Activated T-helper 1 cell treated with anti-CD3 and anti-CD28 coated beads, Interleukin-12 subunit alpha, Interleukin-12 subunit beta, Interleukin-2, Interleukin-4 antibody, amounts not matched to agents 30 ng/mL and 10 ng/mL and 1 ng/mL, durations not matched to agents 14 hours and 24 hours and 36 hours (primary cell): Measurements from ENCODE around the gene CSMD2. TPM values are rescaled to one million over a fixed set of nuclear protein-coding genes. Genes with fewer than 3 reads are reported as not detected.
"Not testable (repeated sequence)": the region's sequence is repeated elsewhere in the genome, so short reads cannot be mapped to it uniquely, and the experiment has no call there.

Experiments
- DNase-seq: peaks from one replicate; pipeline ENCODE4 v3.0.0; 2021; ENCODE audit warnings: low spot score
- H3K27ac Mint-ChIP-seq: one replicate; pipeline ENCODE4 v1.8.0; 2021; ENCODE audit warnings: mild to moderate bottlenecking, mixed read lengths
- H3K27me3 Mint-ChIP-seq: one replicate; pipeline ENCODE4 v1.8.0; 2022; ENCODE audit warnings: mild to moderate bottlenecking, moderate library complexity, mixed read lengths; ENCODE audit not compliant: insufficient read depth
- H3K36me3 Mint-ChIP-seq: one replicate; pipeline ENCODE4 v1.8.0; 2021; ENCODE audit warnings: low read depth, mixed read lengths
- H3K4me1 Mint-ChIP-seq: one replicate; pipeline ENCODE4 v1.8.0; 2021; ENCODE audit warnings: low read depth, mixed read lengths
- H3K4me3 Mint-ChIP-seq: one replicate; pipeline ENCODE4 v1.8.0; 2021; ENCODE audit warnings: mild to moderate bottlenecking, moderate library complexity, mixed read lengths
- H3K9me3 Mint-ChIP-seq: one replicate; pipeline ENCODE4 v1.8.0; 2021; ENCODE audit warnings: mixed read lengths
- intact Hi-C: fragments of 100-400 bp; cut with micrococcal nuclease; formaldehyde crosslinking; loops from one replicate; pipeline ENCODE4 v1.15.1; 2024
- total RNA-seq: library from RNA; stranded (reverse); gene quantifications from 2 replicates; pipeline ENCODE4 v1.2.3, GENCODE V29; 2022

The CSMD2 gene
- not detected in 2 replicates for total RNA-seq

DNA sequence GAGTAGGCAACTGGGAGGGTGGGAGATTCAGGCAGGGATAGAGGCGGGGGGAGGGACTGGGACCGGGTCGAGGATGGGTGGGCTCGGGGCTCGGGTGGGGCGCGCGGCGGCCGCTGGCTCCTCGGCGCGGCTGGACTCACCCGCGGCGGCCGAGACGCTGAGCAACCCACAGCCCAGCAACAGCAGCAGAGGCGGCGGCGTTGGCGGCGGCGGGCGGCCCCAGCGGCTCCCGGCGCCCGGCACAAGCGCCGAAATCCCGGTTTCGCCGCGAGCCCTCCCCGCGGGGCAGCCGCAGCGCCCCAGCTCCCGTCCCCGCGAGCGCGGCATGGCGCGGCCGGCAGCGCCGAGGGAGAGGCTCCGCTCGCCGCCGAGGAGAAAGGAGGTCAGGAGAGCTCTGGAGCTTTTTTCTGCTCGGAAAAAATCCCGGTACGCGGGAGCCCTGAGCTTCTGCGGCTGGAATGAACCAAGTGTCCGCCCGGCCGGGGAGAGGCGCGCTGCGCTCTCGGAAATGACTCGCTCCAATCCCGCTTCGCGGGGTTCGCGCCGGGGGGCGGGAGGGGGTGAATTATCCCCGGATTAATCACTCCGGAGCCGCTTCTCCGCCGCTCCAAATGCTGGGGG, at the start of gene CSMD2:
Gene CSMD2, minus strand, starts transcription at position 460 of the 621 bp plus-strand sequence. Its CDS starts 133 bp downstream, at position 327.
- H3K4me1 Mint-ChIP-seq: peaks cover 10% of the 10 kb centered on the region
- H3K27me3 Mint-ChIP-seq: peaks cover 64% of the 10 kb centered on the region
- intact Hi-C loops: no loop called here
- no peak within 1 kb of the TSS for H3K4me3 Mint-ChIP-seq
- no peaks in the 10 kb centered on the region for H3K36me3 Mint-ChIP-seq
- H3K9me3 Mint-ChIP-seq: no peaks in the 10 kb centered on the region
- H3K27ac Mint-ChIP-seq: peak within 1 kb of the TSS; percentile 53
- no peak for DNase-seq

GRCh38 chr1:34213956-34214355, 48.9 kb upstream of the CSMD2 start:
- H3K9me3 Mint-ChIP-seq: no peaks in the 10 kb centered on the region
- H3K4me3 Mint-ChIP-seq: no peak overlapping the region

GRCh38 chr1:34212673-34213072, 47.6 kb upstream of the CSMD2 start:
- intact Hi-C loops: no loop called here
- H3K27ac Mint-ChIP-seq: no peak overlapping the region
- H3K4me3 Mint-ChIP-seq: no peak overlapping the region
- no peaks in the 10 kb centered on the region for H3K4me1 Mint-ChIP-seq
- H3K9me3 Mint-ChIP-seq: no peaks in the 10 kb centered on the region
- H3K27me3 Mint-ChIP-seq: no peaks in the 10 kb centered on the region
- no peak for DNase-seq
- H3K36me3 Mint-ChIP-seq: no peaks in the 10 kb centered on the region

More at GRCh38 chr1:34213956-34214355, 48.9 kb upstream of the CSMD2 start:
- intact Hi-C loops: no loop called here
- no peaks in the 10 kb centered on the region for H3K27me3 Mint-ChIP-seq
- no peaks in the 10 kb centered on the region for H3K36me3 Mint-ChIP-seq
- DNase-seq: no peak
- H3K4me1 Mint-ChIP-seq: no peaks in the 10 kb centered on the region
- H3K27ac Mint-ChIP-seq: no peak overlapping the region

DNA sequence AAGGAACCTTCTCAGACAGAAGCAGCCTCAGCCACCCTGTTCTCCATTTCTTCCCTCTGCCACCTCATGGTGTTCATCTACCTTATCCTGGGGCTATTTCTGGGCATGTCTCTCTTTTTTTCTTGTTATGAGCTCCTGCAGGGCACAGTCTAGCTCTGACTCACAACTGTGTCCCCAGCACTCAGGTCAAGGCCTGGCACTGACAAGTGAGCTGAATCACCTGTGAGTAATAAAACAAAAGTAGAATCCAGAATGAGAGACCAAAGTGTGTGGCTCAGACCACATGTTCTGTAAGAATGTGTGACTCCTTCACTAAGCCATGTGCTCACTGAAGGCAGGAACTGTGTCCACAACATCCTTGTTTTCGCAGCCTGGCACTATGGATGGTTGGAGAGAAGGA, 34.9 kb upstream of the CSMD2 start:
- no peak for DNase-seq
- Mint-ChIP-seq H3K27ac (no peak overlapping the region), H3K9me3 (no peaks in the 10 kb centered on the region), H3K27me3 (no peaks in the 10 kb centered on the region), H3K4me1 (no peaks in the 10 kb centered on the region), H3K4me3 (no peak overlapping the region), H3K36me3 (no peaks in the 10 kb centered on the region)
- intact Hi-C loops: no loop called here

GRCh38 chr1:34192621-34193020, 27.6 kb upstream of the CSMD2 start:
- Mint-ChIP-seq H3K27ac (no peak overlapping the region), H3K4me1 (no peaks in the 10 kb centered on the region), H3K9me3 (peaks cover 14% of the 10 kb centered on the region), H3K36me3 (no peaks in the 10 kb centered on the region), H3K27me3 (peaks cover 8% of the 10 kb centered on the region), H3K4me3 (no peak overlapping the region)
- no peak for DNase-seq
- intact Hi-C loops: no loop called here

- DNase-seq: no peak
- H3K36me3 Mint-ChIP-seq: no peaks in the 10 kb centered on the region
- no peak overlapping the region for H3K4me3 Mint-ChIP-seq
- no peak overlapping the region for H3K27ac Mint-ChIP-seq
- H3K27me3 Mint-ChIP-seq: peaks cover 8% of the 10 kb centered on the region
- no peaks in the 10 kb centered on the region for H3K4me1 Mint-ChIP-seq
- peaks cover 14% of the 10 kb centered on the region for H3K9me3 Mint-ChIP-seq
- intact Hi-C loops: no loop called here
Measured at GRCh38 chr1:34190692-34191091, 25.7 kb upstream of the CSMD2 start.

DNA sequence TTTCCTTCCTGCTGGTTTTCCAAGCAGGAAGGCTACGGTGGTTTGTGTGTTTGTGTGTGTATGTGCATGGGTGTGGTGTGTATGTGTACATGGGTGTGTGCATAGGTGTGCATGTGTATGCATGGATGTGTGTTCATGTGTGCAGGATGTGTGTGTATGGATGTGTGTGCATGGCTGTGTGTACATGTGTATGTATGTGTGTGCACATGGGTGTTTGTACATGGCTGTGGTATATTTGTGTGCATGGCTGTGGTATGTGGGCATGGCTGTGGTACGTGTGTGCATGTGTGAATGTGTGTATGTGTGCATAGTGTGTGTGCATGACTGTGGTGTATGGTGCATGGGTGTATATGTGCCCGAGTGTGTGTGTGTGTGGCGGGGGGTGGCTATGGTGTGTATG, 24.0 kb upstream of the CSMD2 start:
- Mint-ChIP-seq H3K4me1 (no peaks in the 10 kb centered on the region), H3K9me3 (peaks cover 14% of the 10 kb centered on the region), H3K4me3 (no peak overlapping the region), H3K27me3 (peaks cover 8% of the 10 kb centered on the region), H3K27ac (no peak overlapping the region), H3K36me3 (no peaks in the 10 kb centered on the region)
- intact Hi-C loops: no loop called here
- DNase-seq: no peak

- no peak overlapping the region for H3K27ac Mint-ChIP-seq
- H3K9me3 Mint-ChIP-seq: peaks cover 14% of the 10 kb centered on the region
- H3K4me1 Mint-ChIP-seq: no peaks in the 10 kb centered on the region
- intact Hi-C loops: no loop called here
- DNase-seq: no peak
- no peaks in the 10 kb centered on the region for H3K36me3 Mint-ChIP-seq
- H3K27me3 Mint-ChIP-seq: peaks cover 8% of the 10 kb centered on the region
- no peak overlapping the region for H3K4me3 Mint-ChIP-seq
Measured at GRCh38 chr1:34188418-34188817, 23.4 kb upstream of the CSMD2 start.

- Mint-ChIP-seq H3K27me3 (peaks cover 7% of the 10 kb centered on the region), H3K4me3 (no peak overlapping the region), H3K9me3 (peaks cover 14% of the 10 kb centered on the region), H3K4me1 (no peaks in the 10 kb centered on the region), H3K36me3 (no peaks in the 10 kb centered on the region), H3K27ac (no peak overlapping the region)
- intact Hi-C loops: no loop called here
- DNase-seq: no peak
Measured at GRCh38 chr1:34186741-34187494, 21.9 kb upstream of the CSMD2 start.

GRCh38 chr1:34183381-34183780, 18.4 kb upstream of the CSMD2 start:
- H3K4me1 Mint-ChIP-seq, H3K36me3 Mint-ChIP-seq, DNase-seq, H3K4me3 Mint-ChIP-seq, H3K9me3 Mint-ChIP-seq, H3K27ac Mint-ChIP-seq, intact Hi-C loops: not testable (repeated sequence)
- peaks cover 11% of the 10 kb centered on the region for H3K27me3 Mint-ChIP-seq

DNA sequence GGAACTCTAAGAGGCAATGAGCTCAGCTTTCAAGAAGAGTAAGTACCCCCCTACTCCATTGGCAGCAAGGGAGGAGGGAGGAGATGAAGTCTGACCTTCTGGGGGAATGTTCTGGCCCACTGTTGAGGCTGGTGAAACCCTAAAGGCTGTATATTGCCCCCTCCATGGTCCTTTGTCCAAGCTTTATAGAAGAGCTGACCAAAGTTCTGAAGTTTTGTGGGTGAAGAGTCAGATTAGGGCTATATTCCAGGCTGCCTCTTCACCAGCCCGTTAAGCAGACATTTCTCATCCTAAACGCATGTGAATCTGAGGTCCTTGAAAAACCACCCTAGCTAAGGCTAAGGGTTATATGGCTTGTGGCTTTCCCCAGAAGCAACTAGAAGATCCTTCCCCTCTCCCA, 13.0 kb upstream of the CSMD2 start:
- no peaks in the 10 kb centered on the region for H3K36me3 Mint-ChIP-seq
- peaks cover 18% of the 10 kb centered on the region for H3K27me3 Mint-ChIP-seq
- no peak for DNase-seq
- H3K9me3 Mint-ChIP-seq: no peaks in the 10 kb centered on the region
- no peaks in the 10 kb centered on the region for H3K4me1 Mint-ChIP-seq
- no peak overlapping the region for H3K4me3 Mint-ChIP-seq
- intact Hi-C loops: no loop called here
- H3K27ac Mint-ChIP-seq: no peak overlapping the region

DNA sequence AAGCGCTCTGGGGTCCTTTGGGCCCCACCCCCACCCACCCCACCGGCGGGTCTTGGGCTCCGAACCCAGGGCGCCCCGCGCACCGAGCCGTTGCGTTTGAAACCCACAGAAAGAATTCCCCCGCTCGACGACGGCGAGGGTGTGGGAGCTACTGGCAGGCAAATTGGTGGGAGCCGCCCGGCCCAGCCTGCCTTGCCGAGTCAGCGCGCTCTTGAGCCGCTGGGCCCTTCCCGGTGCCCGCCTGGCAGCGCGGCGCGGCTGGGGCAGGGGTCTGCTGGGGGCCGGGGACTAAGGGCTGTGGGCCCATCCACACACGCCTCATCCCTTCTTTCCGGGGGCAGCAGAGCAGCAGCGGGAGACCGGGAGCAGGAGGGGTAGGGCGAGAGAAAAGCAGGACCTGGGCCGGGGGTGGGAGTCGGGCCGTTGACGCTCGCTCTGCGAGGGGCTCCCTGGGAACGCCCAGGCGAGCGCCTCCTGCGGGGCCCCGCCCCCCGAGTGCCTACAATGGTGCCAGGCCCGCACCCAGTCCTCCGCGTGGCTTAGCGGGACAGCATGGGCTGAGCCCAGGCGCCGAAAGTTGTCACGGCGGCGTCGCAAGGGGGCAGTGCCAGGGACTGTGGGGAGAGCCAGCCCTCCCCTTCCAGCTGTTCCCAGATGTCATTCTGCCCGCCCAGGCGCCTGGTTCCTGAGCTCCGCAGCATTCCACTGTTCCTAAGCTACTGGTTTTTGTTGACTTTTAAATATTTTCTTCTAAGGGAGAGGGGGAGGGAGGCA, 12.0 kb upstream of the CSMD2 start, which contains the start of gene C1orf94:
Gene C1orf94, plus strand, starts transcription at position 78 of the 774 bp plus-strand sequence. CDS start 883 bp downstream, outside the sequence.
- Mint-ChIP-seq H3K4me3 (no peak within 1 kb of the TSS), H3K9me3 (no peaks in the 10 kb centered on the region), H3K27ac (no peak within 1 kb of the TSS), H3K4me1 (no peaks in the 10 kb centered on the region), H3K27me3 (peaks cover 17% of the 10 kb centered on the region), H3K36me3 (no peaks in the 10 kb centered on the region)
- intact Hi-C loops: no loop called here
- DNase-seq: no peak

DNA sequence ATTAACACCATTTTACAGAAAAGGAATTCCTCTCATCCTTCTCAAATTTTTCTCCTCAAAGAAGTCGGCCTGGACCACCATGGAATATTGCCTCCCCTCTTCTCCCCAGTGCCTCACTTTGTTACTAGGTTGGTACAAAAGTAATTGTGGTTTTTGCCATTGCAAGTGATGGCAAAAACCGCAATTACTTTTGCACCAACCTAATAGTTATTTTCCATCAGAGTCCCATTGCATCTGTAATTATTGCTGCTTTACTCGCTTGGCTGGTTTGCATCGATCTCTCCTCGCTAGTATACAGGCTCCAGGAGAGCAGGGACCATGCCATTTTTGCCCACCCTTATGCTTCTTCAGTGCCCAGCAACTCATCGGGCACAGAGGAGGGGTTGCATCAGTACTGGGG, 10.7 kb upstream of the CSMD2 start:
- Mint-ChIP-seq H3K27me3 (peaks cover 20% of the 10 kb centered on the region), H3K4me3 (no peak overlapping the region), H3K4me1 (no peaks in the 10 kb centered on the region), H3K27ac (no peak overlapping the region), H3K9me3 (no peaks in the 10 kb centered on the region), H3K36me3 (no peaks in the 10 kb centered on the region)
- DNase-seq: no peak
- intact Hi-C loops: no loop called here
